Measurements from ENCODE around the gene ZNF85.

The ZNF85 gene

GRCh38 chr19:20928371-20928770 is 5.3 kb downstream of the ZNF85 start:
- no peak for TF ChIP-seq SIN3A (IDR thresholded peaks at IDR 0.05; ENCODE audit: borderline replicate concordance, insufficient read depth, low read length)
- no peak for TF ChIP-seq POLR2AphosphoS5 (IDR thresholded peaks at IDR 0.05; ENCODE audit: low read depth, low read length)
- TF ChIP-seq TAF1 (IDR thresholded peaks at IDR 0.05; ENCODE audit: borderline replicate concordance, insufficient read depth, low read length): no peak
- TF ChIP-seq REST (IDR thresholded peaks at IDR 0.05; ENCODE audit: insufficient read depth in 1 of 2, low read depth in 2 of 2, low read length in 2 of 2): no peak
- TF ChIP-seq FOXP2 (optimal IDR thresholded peaks at IDR 0.05; ENCODE audit: borderline replicate concordance, extremely low read depth, extremely low read length, insufficient read depth): no peak

- no peak for TF ChIP-seq REST (IDR thresholded peaks at IDR 0.05; ENCODE audit: insufficient read depth in 1 of 2, low read depth in 2 of 2, low read length in 2 of 2)
- TF ChIP-seq POLR2AphosphoS5 (IDR thresholded peaks at IDR 0.05; ENCODE audit: low read depth, low read length): no peak
- no peak for TF ChIP-seq TAF1 (IDR thresholded peaks at IDR 0.05; ENCODE audit: borderline replicate concordance, insufficient read depth, low read length)
- no peak for TF ChIP-seq SIN3A (IDR thresholded peaks at IDR 0.05; ENCODE audit: borderline replicate concordance, insufficient read depth, low read length)
- no peak for TF ChIP-seq FOXP2 (optimal IDR thresholded peaks at IDR 0.05; ENCODE audit: borderline replicate concordance, extremely low read depth, extremely low read length, insufficient read depth)
These were observed 41.7 kb downstream of the ZNF85 start for GRCh38 chr19:20964798-20965197.

- no peak for TF ChIP-seq POLR2AphosphoS5 (IDR thresholded peaks at IDR 0.05; ENCODE audit: low read depth, low read length)
These were observed 45.0 kb downstream of the ZNF85 start for GRCh38 chr19:20968092-20968491.

- TF ChIP-seq FOXP2 (optimal IDR thresholded peaks at IDR 0.05; ENCODE audit: borderline replicate concordance, extremely low read depth, extremely low read length, insufficient read depth) (no peak), POLR2AphosphoS5 (IDR thresholded peaks at IDR 0.05; ENCODE audit: low read depth, low read length) (no peak), REST (IDR thresholded peaks at IDR 0.05; ENCODE audit: insufficient read depth in 1 of 2, low read depth in 2 of 2, low read length in 2 of 2) (no peak), TAF1 (IDR thresholded peaks at IDR 0.05; ENCODE audit: borderline replicate concordance, insufficient read depth, low read length) (no peak), SIN3A (IDR thresholded peaks at IDR 0.05; ENCODE audit: borderline replicate concordance, insufficient read depth, low read length) (no peak)
These were observed 46.4 kb downstream of the ZNF85 start for GRCh38 chr19:20969498-20969897.

GRCh38 chr19:20969898-20970297 is 46.8 kb downstream of the ZNF85 start:
- TF ChIP-seq SIN3A (IDR thresholded peaks at IDR 0.05; ENCODE audit: borderline replicate concordance, insufficient read depth, low read length) (no peak), REST (IDR thresholded peaks at IDR 0.05; ENCODE audit: insufficient read depth in 1 of 2, low read depth in 2 of 2, low read length in 2 of 2) (no peak), FOXP2 (optimal IDR thresholded peaks at IDR 0.05; ENCODE audit: borderline replicate concordance, extremely low read depth, extremely low read length, insufficient read depth) (no peak)

Measured in PFSK-1 (cell line).